GM19328 (cell line): ENCODE results near the gene SERP1.
"Not testable (repeated sequence)": the region's sequence is repeated elsewhere in the genome, so short reads cannot be mapped to it uniquely, and the experiment has no call there.

Experiments
- ATAC-seq: cut with Tn5 transposase; IDR thresholded peaks from one replicate; pipeline ENCODE4 v1.9.1; 2021; ENCODE audit warnings: mild to moderate bottlenecking, moderate library complexity; ENCODE audit not compliant: unreplicated experiment

Gene SERP1

GRCh38 chr3:150540297-150540696, 6.0 kb downstream of the SERP1 start:
- ATAC-seq, result no peak

DNA sequence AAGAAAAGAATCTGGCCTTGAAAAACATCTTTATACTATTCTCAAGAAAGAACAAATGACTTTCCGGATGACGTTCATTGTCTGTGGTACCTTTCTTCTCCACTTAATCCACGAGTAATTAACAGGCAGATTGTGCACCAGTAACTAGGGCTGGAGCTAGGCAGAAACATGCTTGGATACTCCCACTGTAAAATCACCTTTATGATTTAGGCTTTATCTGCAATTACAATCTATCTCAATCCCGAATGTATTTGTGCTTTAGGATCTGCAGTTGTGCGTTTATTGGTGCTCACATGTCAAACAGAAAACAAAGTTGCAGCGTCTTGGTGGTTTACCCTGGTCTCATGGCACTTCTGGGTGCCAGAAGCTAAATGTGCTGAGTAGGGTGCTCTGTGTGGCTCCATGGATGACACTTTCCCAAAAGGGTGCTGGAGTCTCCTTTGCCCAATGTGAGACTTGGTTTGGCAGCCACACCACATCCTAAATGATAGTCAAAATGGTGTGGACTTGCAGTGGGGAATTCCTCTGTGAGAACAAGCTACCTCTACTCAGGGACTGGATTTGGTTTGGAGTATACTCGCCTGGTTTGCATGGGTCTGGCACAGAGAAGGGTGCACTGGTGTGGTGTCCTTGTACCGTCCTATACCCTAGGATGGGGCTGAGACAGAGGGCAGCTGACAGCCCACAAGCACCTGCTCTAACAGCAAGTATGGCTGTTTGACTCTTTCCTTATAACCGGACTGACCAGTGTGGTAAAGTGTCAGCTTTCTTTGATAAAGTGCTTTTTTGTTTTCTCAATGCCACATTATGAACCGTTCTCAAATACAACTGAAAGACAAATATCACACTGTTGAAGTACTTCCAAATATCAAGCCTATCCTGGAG, 7.7 kb downstream of the SERP1 start:
- ATAC-seq, result no peak

DNA sequence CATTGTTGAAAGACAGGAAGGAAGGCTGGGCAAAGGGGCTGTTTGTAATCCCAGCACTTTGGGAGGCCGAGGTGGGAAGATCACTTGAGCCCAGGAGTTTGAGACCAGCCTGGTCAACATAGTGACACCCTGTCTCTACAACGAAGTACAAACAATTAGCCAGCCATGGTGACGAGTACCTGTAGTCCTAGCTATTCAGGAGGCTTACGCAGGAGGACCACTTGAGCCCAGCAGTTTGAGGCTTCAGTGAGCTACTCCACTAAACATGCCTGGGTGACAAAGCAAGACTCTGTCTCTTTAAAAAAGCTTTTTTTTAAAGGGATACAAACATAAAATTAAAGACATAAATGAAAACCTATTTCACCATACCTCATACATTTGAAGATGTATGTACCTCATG, 11.1 kb downstream of the SERP1 start:
- ATAC-seq, result no peak

- ATAC-seq, result no peak
These were observed 14.5 kb downstream of the SERP1 start for GRCh38 chr3:150531775-150532174.

- ATAC-seq, result no peak
These were observed 17.9 kb downstream of the SERP1 start for GRCh38 chr3:150528354-150528797.

DNA sequence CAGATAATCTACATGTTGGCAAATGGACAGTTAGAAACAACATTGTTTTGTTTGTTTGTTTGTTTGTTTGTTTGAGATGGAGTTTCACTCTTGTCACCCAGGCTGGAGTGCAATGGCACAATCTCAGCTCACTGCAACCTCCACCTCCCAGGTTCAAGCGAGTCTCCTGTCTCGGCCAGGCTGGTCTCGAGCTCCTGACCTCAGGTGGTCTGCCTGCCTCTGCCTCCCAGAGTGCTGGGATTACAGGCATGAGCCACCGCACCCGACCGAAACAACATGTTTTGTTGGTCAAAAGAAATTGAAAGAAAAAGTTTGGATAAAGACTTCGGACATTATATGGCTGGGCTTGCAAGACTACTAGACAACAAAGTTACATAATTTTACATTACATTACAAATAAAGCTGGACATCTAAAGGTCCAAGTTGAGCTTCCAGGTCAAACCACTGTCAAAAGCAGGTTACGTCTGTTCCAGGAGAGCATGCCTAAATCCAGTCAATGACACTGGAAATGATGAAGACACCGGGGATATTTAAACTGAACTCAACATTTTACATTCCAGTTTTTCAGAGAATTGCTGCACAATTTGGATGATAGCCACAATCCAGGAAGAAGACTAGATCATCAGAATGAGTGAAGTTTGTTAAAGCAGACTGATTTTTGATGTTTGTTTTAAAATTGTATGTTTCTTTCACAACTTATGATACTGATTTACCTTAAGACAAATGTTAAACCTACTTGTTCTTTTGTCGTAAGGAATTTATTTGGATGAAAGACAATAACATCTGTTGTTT, 18.6 kb downstream of the SERP1 start:
- ATAC-seq, result no peak

DNA sequence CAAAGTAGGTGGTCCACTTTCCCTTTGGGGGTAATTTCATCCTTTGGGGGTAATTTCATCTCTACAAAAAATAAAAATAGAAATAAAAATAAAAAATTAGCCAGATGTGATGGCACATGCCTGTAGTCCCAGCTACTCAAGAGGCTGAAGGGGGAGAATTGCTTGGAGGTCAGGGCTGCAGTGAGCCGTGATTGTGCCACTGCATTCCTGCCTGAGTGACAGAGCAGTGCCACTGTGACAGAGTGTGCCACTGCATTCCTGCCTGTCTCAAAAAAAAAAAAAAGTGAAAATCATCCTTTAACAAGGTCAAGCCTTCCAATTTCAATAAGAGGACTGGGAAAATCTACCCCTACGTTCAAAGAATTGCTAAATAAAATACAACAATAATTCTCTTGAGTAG, 22.8 kb downstream of the SERP1 start:
- ATAC-seq, result no peak

DNA sequence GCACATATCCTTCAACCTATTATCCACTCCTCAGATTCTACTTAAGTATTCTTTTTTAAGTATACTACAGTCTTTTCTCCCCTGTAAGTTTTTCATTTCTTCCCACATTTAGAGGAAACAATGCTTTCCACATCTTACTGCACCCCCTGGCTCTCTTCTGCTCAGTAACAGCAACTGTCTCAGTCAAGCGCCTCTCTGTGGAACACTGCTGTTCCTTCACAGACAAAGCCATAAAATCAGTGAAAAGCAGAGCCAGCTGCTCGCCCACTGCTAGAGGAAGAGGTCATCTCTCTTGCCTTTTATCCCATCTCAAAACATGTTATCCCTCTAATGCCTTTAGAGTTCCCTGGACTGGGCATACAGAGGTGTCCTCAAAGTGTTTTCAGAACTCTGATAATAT, 24.8 kb downstream of the SERP1 start:
- no peak for ATAC-seq

GRCh38 chr3:150520408-150520807, 25.9 kb downstream of the SERP1 start:
- ATAC-seq, result no peak

DNA sequence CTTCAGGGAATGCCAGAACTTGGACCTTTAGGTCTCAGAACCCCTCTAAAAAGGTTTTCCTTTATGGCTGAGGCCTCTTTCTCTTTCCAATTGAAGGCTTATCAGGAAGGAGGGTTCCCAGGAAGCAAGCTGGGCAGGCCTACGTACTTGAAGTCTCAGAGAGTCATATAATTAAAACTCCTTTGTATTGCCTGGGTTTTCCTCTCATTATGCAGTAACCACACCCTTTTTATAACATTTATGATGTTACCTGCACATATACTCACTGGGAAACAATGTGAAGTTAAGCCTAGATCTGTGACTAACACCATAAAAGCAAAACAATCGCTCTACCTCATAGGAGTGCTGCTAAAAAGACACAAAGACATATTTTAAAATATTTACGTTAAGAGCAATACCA, 27.3 kb downstream of the SERP1 start:
- ATAC-seq, result no peak

DNA sequence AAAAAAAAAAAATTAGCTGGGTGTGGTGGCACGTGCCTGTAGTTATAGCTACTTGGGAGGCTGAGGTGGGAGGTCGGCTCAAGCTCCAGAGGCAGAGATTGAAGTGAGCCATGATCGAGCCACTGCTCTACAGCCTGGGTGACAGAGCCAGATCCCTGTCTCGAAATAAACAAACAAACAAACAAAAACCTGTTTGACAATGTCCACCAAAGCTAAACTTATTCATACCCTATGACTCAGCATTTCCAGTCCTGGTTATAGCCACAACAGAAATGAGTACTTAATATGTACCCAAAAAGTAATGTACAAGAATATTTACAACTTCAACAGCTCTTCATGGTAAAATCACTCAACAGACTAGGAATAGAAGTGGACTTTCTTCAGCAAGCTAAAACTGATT, 31.1 kb downstream of the SERP1 start:
- no peak for ATAC-seq

DNA sequence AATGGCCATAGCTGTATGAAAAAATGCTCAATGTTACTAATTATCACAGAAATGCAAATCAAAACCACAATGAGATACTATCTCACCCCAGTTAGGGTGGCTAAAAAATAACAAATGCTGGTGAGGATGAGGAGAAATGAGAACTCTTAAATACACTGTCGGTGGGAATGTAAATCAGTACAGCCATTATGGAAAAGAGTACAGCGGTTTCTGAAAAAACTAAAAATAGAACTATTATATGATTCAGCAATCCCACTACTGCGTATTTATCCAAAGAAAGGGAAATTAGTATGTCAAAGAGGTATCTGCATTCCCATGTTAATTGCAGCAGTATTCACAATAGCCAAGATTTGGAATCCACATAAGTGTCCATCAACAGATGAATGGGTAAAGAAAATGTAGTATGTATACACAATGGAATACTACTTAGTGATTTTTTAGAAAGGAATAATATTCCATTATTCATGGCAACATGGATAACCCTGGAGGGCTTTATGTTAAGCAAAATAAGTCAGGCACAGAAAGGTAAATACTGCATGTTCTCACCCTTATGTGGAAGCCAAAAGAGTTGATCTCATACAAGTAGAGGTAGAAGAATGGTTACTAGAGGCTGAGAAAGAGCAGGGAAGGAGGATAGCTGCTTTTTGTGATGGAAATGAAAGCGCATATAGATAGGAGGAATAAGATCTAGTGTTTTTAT, 35.0 kb downstream of the SERP1 start:
- ATAC-seq, result no peak

DNA sequence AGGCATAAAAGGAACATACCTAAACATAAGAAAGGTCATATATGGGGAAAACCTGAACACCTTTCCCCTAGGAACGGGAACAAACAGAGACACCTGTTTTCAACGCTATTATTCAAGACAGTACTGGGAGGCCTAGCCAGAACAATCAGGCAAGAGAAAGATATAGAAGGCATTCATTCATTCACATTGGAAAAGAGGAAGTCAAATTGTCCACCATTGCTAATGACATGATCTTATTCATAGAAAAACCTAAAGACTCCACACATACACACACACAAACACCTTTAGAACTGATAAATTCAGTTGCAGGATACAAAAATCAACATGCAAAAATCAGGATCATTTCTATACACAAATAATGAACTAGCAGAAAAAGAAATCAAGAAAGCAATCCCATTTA, 36.5 kb downstream of the SERP1 start:
- ATAC-seq, result no peak

DNA sequence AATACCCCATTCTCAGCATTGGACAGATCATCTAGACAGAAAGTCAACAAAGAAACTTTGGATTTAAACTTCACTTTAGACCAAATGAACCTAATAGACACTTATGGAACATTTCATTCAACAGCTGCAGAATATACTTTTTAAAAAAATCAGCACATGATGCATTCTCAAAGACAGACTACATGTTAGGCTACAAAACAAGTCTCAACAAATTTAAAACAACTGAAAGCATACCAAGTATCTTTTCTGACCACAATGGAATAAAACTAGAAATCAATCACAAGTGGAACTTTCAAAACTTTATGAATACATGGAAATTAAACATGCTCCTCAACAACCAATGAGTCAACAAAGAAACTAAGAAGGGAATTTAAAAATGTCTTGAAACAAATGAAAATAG, 37.9 kb downstream of the SERP1 start:
- ATAC-seq, result no peak

DNA sequence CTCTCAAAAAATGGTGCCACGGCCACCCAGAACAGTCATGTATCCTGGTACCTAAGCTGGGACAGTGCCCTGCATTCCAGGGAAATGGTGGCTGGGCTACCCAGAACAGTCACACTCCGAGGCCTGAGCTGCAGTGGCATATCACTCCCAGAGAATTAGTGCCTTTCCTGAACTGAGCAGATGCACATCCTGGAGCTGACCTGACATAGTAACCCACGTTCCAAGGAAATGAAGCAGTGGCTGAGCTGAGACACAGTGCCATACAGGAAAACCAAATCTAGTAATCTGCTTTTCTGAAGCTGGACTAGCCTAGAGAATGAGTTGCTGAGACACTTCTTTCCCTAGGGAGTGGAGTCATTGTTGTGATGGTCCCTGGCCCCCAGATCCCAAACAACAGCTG, 41.8 kb downstream of the SERP1 start:
- no peak for ATAC-seq

DNA sequence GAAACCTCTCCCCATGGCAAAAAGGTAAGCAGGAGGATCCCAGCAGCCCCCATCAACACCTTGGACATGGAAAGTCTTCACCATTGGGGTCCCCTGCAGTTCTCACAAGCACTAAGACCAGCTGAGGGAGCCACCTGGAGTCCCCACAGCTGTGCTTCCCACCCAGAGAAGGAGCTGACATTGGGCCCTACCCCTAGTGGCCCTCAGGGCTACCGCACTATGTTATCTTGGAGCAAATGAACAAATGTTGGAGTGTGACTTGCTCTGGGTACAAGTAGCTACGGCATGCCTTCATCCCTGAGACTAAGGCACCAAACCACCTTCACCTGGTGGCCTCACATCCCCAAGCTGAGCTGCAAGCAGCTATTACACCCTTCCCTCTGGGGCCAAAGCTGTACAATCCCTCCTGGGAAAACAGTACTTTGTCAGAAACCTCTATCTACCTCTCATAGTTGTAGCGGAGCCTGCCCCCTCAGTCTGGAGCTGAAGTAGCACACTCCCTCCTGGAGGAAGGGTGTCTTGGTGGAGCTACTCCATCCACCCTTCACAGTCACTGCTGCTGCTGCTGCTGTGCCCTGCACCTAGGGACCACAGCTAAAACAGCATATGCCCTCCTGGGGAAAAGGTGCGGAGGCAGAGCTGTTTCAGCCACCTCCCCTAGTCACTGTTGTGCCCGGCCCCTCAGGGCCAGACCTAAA, 42.7 kb downstream of the SERP1 start:
- ATAC-seq, result no peak

- ATAC-seq, result not testable (repeated sequence)
These were observed 45.3 kb downstream of the SERP1 start for GRCh38 chr3:150500960-150501359.

GRCh38 chr3:150497956-150498355, 48.3 kb downstream of the SERP1 start:
- no peak for ATAC-seq

GRCh38 chr3:150495563-150496168, 50.6 kb downstream of the SERP1 start:
- no peak for ATAC-seq

DNA sequence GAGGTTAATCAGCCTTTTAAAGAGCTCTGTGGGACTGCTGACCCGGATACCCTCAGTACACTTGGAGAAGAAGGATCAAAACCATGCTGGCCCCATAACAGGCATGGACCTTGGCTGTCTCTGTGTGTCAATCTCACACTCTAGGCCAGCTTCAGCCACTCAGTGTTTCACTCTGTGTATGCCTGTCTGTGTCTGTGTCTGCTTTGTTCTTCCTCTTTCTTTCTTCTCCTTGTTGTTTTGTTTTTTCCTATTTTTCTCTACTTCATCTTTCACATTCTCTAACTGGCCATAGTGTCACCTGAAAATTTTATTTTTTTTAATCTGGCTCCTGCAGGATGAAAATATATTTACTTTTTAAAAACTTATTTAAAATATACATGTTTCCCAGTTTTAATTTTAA, 51.1 kb downstream of the SERP1 start:
- ATAC-seq, result no peak
